Measurements from ENCODE around the gene XBP1. TPM values are rescaled to one million over a fixed set of nuclear protein-coding genes. Genes with fewer than 3 reads are reported as not detected.

The XBP1 gene
- total RNA-seq, 1 experiment from 2014 or later, result 81.3 TPM

DNA sequence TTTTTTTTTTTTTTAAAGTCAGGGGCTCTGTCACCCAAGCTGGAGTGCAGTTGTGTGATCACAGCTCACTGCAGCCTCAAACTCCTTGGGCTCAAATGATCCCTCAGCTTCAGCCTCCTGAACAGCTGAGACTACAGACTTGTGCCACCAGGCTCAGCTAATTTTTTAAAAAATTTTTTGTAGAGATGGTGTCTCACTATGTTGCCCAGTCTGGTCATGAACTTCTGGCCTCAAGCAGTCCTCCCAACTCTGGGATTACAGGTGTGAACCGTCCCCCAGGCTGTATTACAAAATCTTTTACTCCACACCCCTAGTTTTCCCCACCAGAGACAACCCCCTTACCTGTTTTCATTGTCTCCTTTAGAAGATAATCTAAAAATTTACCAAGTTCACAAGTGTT lies 26.0 kb downstream of the XBP1 start:
- H3K27me3 ChIP-seq (ENCODE audit: insufficient read depth, low read length), result no peaks in the 10 kb centered on the region
- no peaks in the 10 kb centered on the region for H3K9me3 ChIP-seq (ENCODE audit: control insufficient read depth in 1 of 2, insufficient read depth in 1 of 2, low read depth in 1 of 2, low read length in 2 of 2)
- H3K9ac ChIP-seq (ENCODE audit: low read length), result no peak overlapping the region
- peaks cover 0 to 12% of the 10 kb centered on the region in 2 experiments; a peak in 3 of 4 replicates for H3K4me1 ChIP-seq (ENCODE audit: control insufficient read depth in 1 of 2, insufficient read depth in 2 of 2, low read length in 2 of 2)
- H4K20me1 ChIP-seq (ENCODE audit: insufficient read depth), result no peaks in the 10 kb centered on the region
- peak overlapping the region; percentile 78; the same call in 1 of the 2 replicates for H3K4me2 ChIP-seq (ENCODE audit: low read length)
- no peak overlapping the region for H3K4me3 ChIP-seq (replicated peaks in 1 of 2; ENCODE audit: low read depth in 1 of 2, low read length in 2 of 2)
- H3K27ac ChIP-seq (ENCODE audit: low read depth, low read length), result no peak overlapping the region
- H2AFZ ChIP-seq (ENCODE audit: low read depth, low read length, poor library complexity, severe bottlenecking), result no peak overlapping the region
- H3K79me2 ChIP-seq (ENCODE audit: insufficient read depth, low read length), result peaks cover 64% of the 10 kb centered on the region
- H3K36me3 ChIP-seq (ENCODE audit: control insufficient read depth in 1 of 2, insufficient read depth in 2 of 2, low read length in 2 of 2), result peaks cover 7% of the 10 kb centered on the region in 2 experiments; a peak in 2 of 4 replicates
- ATAC-seq, result no peak
- no TSS peak for BruUV-seq (replicated peaks)
- ChIA-PET RAD21 (ENCODE audit: low non-redundant PET in 1 of 2, low total read pairs in 2 of 2, uncharacterized antibody in 2 of 2, unreplicated experiment in 2 of 2) (interaction anchor here in 1 of 2 experiments (0.7 kb wide), 1 partner anchor 54 kb away, joined by 3 read pairs; no protein-coding TSS in a partner anchor), CTCF (interaction anchor here (0.7 kb wide), 1 partner anchor 16 kb away, joined by 3 read pairs; no protein-coding TSS in a partner anchor), POLR2A (interaction anchor here (1.4 kb wide), 1 partner anchor 26 kb away, joined by 4 read pairs; the partner anchor contains the start of gene XBP1)
- intact Hi-C loops (cut with micrococcal nuclease), result no loop called here
- TF ChIP-seq ZNF274 (IDR thresholded peaks at IDR 0.05; ENCODE audit: low read depth, low read length) (no peak), SP1 (IDR thresholded peaks at IDR 0.05; ENCODE audit: low read depth) (no peak), TCF7L2 (IDR thresholded peaks at IDR 0.05; ENCODE audit: borderline replicate concordance, extremely low read depth, insufficient read depth, insufficient read length) (no peak), CEBPB (IDR thresholded peaks at IDR 0.05; ENCODE audit: low read depth) (no peak), EZH2phosphoT487 (IDR thresholded peaks at IDR 0.05; ENCODE audit: borderline replicate concordance) (no peak), EZH2 (IDR thresholded peaks at IDR 0.05) (no peak)
- TF ChIP-seq, protein P1, sequence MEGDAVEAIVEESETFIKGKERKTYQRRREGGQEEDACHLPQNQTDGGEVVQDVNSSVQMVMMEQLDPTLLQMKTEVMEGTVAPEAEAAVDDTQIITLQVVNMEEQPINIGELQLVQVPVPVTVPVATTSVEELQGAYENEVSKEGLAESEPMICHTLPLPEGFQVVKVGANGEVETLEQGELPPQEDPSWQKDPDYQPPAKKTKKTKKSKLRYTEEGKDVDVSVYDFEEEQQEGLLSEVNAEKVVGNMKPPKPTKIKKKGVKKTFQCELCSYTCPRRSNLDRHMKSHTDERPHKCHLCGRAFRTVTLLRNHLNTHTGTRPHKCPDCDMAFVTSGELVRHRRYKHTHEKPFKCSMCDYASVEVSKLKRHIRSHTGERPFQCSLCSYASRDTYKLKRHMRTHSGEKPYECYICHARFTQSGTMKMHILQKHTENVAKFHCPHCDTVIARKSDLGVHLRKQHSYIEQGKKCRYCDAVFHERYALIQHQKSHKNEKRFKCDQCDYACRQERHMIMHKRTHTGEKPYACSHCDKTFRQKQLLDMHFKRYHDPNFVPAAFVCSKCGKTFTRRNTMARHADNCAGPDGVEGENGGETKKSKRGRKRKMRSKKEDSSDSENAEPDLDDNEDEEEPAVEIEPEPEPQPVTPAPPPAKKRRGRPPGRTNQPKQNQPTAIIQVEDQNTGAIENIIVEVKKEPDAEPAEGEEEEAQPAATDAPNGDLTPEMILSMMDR (IDR thresholded peaks at IDR 0.05 in 2 of 3, conservative IDR thresholded peaks at IDR 0.05 in 1 of 3; ENCODE audit: borderline replicate concordance in 1 of 3, insufficient read depth in 1 of 3, low read depth in 2 of 3, low read length in 2 of 3), result no peak
- H3K9me2 ChIP-seq (ENCODE audit: insufficient read depth), result no peaks in the 10 kb centered on the region
- DNase-seq (ENCODE audit: low read depth, low spot score), result no peak
